IPS-18a (cell line): ENCODE measurements around the gene TRIM50.

ENCODE experiments used
- H3K27ac ChIP-seq: one replicate; pipeline ENCODE4 v1.5.1; 2013; ENCODE audit warnings: low read length
- H3K27me3 ChIP-seq: one replicate; pipeline ENCODE4 v1.6.1; 2013; ENCODE audit warnings: mild to moderate bottlenecking, low read length; ENCODE audit not compliant: control insufficient read depth, insufficient read depth
- H3K36me3 ChIP-seq: one replicate; pipeline ENCODE4 v1.6.1; 2013; ENCODE audit warnings: low read depth, low read length; ENCODE audit not compliant: control insufficient read depth
- H3K4me1 ChIP-seq: one replicate; pipeline ENCODE4 v1.6.1; 2013; ENCODE audit warnings: low read depth, low read length; ENCODE audit not compliant: control insufficient read depth
- H3K4me3 ChIP-seq: one replicate; pipeline ENCODE4 v1.5.1; 2013; ENCODE audit warnings: low read length
- H3K9ac ChIP-seq: one replicate; pipeline ENCODE4 v1.6.1; 2013; ENCODE audit warnings: mild to moderate bottlenecking, low read length, moderate library complexity
- H3K9me3 ChIP-seq: one replicate; pipeline ENCODE4 v1.6.1; 2013; ENCODE audit warnings: low read depth, low read length; ENCODE audit not compliant: control insufficient read depth

The TRIM50 gene

DNA sequence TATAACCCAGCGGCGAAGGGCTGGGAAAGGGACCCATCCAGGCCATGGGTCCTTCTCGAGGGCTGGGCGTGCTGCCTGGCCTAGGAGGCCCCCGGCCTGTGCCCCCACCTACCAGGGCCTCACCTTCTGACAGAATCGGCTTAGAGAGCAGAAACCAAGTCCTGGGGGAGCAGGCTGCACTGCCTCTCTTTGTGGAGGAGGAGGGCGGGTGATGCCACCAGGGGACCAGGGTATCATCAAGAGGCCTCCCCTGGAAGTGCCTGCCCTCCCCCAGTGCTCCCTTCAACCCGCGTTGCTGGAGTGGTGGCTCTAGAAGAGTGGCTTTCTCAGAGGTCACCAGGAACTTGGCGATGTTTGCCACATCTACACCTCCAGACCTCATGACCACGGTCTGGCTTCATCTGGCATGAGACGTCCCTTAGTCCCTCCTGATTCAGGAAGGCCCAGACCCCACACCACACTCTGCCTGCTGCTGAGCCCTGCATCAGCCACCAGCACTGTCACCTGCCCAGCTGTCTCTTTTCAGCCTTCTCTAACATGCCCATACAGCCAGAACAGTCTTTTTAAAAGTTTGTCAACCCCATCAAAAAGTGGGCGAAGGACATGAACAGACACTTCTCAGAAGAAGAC lies 32.0 kb upstream of the TRIM50 start:
- no peak overlapping the region for H3K9ac ChIP-seq
- no peaks in the 10 kb centered on the region for H3K36me3 ChIP-seq
- H3K27me3 ChIP-seq, result no peaks in the 10 kb centered on the region
- H3K4me1 ChIP-seq, result peaks cover 3% of the 10 kb centered on the region
- H3K9me3 ChIP-seq, result no peaks in the 10 kb centered on the region
- H3K4me3 ChIP-seq, result no peak overlapping the region
- H3K27ac ChIP-seq, result no peak overlapping the region

DNA sequence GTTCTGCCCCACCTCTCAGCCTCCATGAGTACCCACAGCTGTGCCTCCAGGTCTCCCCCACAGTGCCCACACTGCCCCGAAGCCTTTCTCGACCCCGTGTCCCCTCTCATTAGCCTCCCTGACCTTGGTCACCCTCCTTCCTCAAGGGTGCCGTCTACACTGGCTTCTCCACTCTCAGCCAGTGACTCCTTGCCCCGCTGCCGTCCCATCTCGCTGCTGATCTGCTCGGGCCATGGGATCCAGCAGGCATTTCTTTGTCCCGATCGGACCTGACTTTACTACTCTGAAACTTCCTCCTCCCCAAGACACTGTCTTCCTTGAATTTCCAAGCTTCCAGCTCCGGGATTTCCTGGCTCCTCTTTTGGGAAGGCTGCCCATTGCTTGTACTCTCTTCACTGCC lies 31.4 kb upstream of the TRIM50 start:
- Histone ChIP-seq H3K27me3 (no peaks in the 10 kb centered on the region), H3K27ac (no peak overlapping the region), H3K9ac (no peak overlapping the region), H3K36me3 (no peaks in the 10 kb centered on the region), H3K4me3 (no peak overlapping the region), H3K4me1 (peaks cover 5% of the 10 kb centered on the region), H3K9me3 (no peaks in the 10 kb centered on the region)

- H3K4me1 ChIP-seq, result peaks cover 5% of the 10 kb centered on the region
- no peak overlapping the region for H3K4me3 ChIP-seq
- H3K9ac ChIP-seq, result no peak overlapping the region
- H3K9me3 ChIP-seq, result no peaks in the 10 kb centered on the region
- H3K27me3 ChIP-seq, result no peaks in the 10 kb centered on the region
- no peak overlapping the region for H3K27ac ChIP-seq
- H3K36me3 ChIP-seq, result no peaks in the 10 kb centered on the region
These were observed 30.9 kb upstream of the TRIM50 start for GRCh38 chr7:73358590-73359275.

DNA sequence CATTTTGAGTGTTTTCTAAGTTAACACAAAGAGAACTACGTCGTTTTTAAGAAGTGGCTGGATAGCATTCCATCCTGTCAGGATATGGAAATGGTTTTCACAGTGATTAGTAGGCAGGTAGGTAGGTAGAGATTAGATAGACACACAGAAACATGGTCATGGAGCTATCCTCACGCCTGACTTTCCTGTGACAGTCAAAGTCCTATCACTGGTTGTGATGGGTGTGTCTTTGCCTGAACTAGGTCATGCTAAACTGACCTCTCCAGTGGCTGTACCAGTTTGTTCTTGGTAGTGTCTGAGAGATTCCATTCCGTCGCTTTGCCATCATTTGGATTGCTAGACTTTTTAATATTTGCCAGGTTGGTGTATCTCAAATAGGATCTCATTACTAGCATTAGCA lies 28.3 kb upstream of the TRIM50 start:
- H3K9me3 ChIP-seq, result no peaks in the 10 kb centered on the region
- no peak overlapping the region for H3K9ac ChIP-seq
- H3K36me3 ChIP-seq, result no peaks in the 10 kb centered on the region
- no peak overlapping the region for H3K4me3 ChIP-seq
- H3K27me3 ChIP-seq, result no peaks in the 10 kb centered on the region
- no peak overlapping the region for H3K27ac ChIP-seq
- peaks cover 8% of the 10 kb centered on the region for H3K4me1 ChIP-seq

GRCh38 chr7:73354821-73355220 lies 26.9 kb upstream of the TRIM50 start:
- Histone ChIP-seq H3K9me3 (no peaks in the 10 kb centered on the region), H3K4me3 (no peak overlapping the region), H3K9ac (no peak overlapping the region), H3K27me3 (no peaks in the 10 kb centered on the region), H3K36me3 (no peaks in the 10 kb centered on the region), H3K4me1 (peaks cover 12% of the 10 kb centered on the region), H3K27ac (no peak overlapping the region)

DNA sequence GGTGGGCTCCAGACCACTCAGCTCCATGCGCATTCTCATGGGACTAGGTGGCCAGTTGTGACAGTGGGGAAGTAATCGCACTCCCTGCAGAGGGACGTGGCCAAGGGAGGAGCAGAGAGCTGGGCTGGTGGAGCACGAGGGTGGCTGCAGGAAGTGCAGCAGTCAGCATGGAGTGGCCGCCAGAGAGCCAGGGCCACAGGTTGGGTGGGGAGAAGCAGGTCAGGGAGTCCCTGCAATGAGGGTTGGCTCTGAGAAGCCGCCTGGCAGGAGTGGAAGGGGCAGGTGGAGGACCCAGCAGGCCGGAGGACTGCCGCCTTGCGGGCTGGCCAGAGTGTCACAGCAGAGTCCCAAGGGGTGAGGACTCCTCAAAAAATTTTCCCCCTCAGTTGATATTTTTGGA lies 26.3 kb upstream of the TRIM50 start:
- no peak overlapping the region for H3K9ac ChIP-seq
- H3K9me3 ChIP-seq, result no peaks in the 10 kb centered on the region
- no peak overlapping the region for H3K27ac ChIP-seq
- no peaks in the 10 kb centered on the region for H3K27me3 ChIP-seq
- H3K36me3 ChIP-seq, result no peaks in the 10 kb centered on the region
- peaks cover 12% of the 10 kb centered on the region for H3K4me1 ChIP-seq
- no peak overlapping the region for H3K4me3 ChIP-seq

- Histone ChIP-seq H3K27ac (no peak overlapping the region), H3K4me1 (peaks cover 12% of the 10 kb centered on the region), H3K9ac (no peak overlapping the region), H3K36me3 (no peaks in the 10 kb centered on the region), H3K4me3 (no peak overlapping the region), H3K27me3 (no peaks in the 10 kb centered on the region), H3K9me3 (no peaks in the 10 kb centered on the region)
These were observed 25.4 kb upstream of the TRIM50 start for GRCh38 chr7:73353243-73353642.

DNA sequence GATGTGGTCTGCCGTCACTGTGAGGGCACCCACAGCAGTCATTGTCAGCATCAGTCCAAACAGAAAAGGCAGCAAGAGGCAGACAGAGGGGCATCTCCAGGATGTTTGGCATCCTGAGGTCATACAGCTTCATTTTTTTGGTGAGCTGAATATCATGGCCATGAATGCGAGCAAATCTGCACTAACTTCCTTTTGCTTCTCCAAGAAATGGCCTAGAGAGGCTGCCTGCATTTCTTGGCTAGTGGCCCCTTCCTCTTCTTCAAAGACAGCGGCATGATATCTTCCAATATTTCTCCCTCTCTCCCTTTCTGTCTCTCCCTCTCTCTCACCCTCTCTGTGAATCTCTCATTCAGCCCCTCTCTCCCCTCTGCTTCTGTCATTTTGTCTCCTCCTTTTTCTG lies 24.9 kb upstream of the TRIM50 start:
- no peaks in the 10 kb centered on the region for H3K36me3 ChIP-seq
- no peak overlapping the region for H3K4me3 ChIP-seq
- no peak overlapping the region for H3K9ac ChIP-seq
- H3K4me1 ChIP-seq, result peaks cover 12% of the 10 kb centered on the region
- no peaks in the 10 kb centered on the region for H3K27me3 ChIP-seq
- H3K9me3 ChIP-seq, result no peaks in the 10 kb centered on the region
- no peak overlapping the region for H3K27ac ChIP-seq

DNA sequence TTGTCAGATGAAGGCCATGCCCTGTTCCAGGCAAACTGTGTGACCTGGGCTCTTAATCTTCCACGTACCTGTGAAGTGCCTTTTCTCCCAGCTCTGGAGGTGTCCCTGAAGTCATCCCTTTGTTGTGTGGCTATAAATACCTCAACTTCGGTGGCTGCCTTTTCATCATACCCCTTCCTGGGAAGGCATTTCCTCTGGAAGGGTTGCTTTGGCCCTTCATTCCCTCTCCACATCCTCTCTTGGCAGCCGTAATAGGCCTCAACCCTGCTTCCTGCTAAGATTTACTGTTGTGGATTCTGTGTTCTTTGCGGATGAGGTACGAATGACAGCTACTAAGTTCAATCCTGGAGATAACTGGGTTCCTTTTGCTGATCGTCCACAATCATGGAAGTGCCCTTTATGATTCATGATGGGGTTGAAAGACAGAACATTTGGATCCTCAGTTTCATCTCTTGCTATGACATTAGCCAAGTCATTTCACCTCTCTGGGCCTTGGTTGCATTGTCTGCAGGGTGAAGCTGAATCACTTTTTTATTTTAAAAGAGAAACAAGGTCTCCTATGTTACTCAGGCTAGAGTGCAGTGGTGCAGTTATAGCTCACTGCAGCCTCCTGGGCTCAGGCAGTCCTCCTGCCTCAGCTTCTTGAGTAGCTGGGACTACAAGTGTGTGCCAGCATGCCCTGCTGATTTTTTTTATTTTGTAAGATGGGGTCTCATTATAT lies 23.7 kb upstream of the TRIM50 start:
- H3K9me3 ChIP-seq, result no peaks in the 10 kb centered on the region
- no peaks in the 10 kb centered on the region for H3K36me3 ChIP-seq
- no peak overlapping the region for H3K4me3 ChIP-seq
- H3K27me3 ChIP-seq, result no peaks in the 10 kb centered on the region
- H3K9ac ChIP-seq, result no peak overlapping the region
- no peak overlapping the region for H3K27ac ChIP-seq
- H3K4me1 ChIP-seq, result peaks cover 12% of the 10 kb centered on the region

DNA sequence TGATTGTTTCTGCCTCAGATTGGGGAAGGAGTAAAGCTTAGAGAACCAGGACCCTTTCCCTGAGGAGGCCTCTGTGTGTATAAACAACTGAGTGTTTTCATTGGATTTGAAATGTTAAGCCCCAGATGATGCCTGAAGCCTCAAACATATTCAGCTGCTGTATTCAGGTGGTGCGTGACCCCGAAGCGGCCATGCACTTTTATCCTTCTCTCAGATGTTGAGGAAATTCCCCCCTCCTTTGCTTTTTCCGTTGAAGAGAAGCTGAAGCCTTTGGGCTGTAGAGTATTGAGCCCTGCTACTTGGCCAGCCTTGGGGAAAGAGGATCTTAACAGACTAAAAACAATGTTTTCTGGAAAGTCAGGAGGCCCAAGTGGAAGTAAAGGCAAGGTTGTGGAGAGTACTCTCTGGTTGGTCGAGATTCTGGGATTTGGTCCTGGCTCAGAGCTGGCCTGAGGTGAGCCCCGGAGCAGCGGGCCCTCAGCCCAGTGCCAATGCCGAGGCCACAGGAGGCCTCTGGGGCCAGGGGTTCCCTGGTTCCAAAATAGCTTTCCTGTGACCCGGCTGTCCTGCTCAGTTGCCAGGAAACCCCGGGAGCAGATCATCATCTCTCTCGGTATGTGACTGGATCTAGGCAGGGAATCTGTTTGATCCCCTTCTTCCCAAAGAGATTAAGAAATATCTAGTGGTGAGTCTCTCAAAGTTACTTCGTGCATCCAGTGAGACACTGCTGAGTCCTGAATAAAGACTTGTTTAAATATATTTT lies 22.6 kb upstream of the TRIM50 start:
- Histone ChIP-seq H3K9me3 (no peaks in the 10 kb centered on the region), H3K4me1 (peaks cover 16% of the 10 kb centered on the region), H3K36me3 (no peaks in the 10 kb centered on the region), H3K27ac (no peak overlapping the region), H3K4me3 (no peak overlapping the region), H3K9ac (no peak overlapping the region), H3K27me3 (no peaks in the 10 kb centered on the region)

DNA sequence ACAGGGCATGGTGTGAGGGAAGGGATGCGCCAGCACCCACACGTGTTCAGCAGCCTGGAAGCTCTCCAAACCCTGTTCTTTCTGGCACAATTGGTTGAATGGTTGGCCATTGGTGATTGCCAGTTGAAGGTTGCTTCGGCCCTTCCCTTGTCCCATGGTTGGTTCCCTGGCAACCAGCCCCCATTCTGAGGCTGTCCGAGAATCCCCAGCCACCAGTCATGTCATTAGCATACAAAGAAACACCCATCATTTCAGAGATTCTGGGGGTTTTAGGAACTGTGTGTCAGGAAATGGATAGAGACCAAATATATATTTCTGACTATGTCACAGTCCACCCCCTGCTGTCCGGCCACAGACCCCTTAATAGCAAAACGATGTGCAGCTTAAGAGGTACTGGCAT lies 21.9 kb upstream of the TRIM50 start:
- no peak overlapping the region for H3K27ac ChIP-seq
- H3K36me3 ChIP-seq, result no peaks in the 10 kb centered on the region
- H3K9me3 ChIP-seq, result no peaks in the 10 kb centered on the region
- H3K4me3 ChIP-seq, result no peak overlapping the region
- no peaks in the 10 kb centered on the region for H3K27me3 ChIP-seq
- no peak overlapping the region for H3K9ac ChIP-seq
- H3K4me1 ChIP-seq, result peaks cover 14% of the 10 kb centered on the region
